MCF 10A (cell line): ENCODE results near the gene DNER. TPM values are rescaled to one million over a fixed set of nuclear protein-coding genes. Genes with fewer than 3 reads are reported as not detected.

Source experiments
- BruUV-seq: library from RNA; stranded (reverse); fragments of 400-500 nt; replicated peaks from 2 replicates; lab custom pipeline; 2021; lab: Mats Ljungman, UMichigan
- CTCF ChIA-PET: fragments of 300-600 bp; sonication (Branson Sonifier 250); formaldehyde crosslinking; extraction: SDS; loops from one replicate; lab custom pipeline; 2021; ENCODE audit warnings: antibody characterized with exemption, inconsistent platforms; lab: Yijun Ruan, JAX
- POLR2A ChIA-PET: fragments of 300-600, 350-650 bp; sonication (Branson Sonifier 250); formaldehyde crosslinking; extraction: SDS; loops from one replicate; lab custom pipeline; 2020; ENCODE audit warnings: antibody characterized with exemption, inconsistent platforms; lab: Yijun Ruan, JAX
- DNase-seq: peaks from one replicate; pipeline ENCODE4 v3.0.0-alpha.2; 2018; ENCODE audit not compliant: unreplicated experiment
- H3K27ac Mint-ChIP-seq: one replicate; pipeline ENCODE4 v1.8.0; 2022; ENCODE audit warnings: mild to moderate bottlenecking, low read depth, mixed read lengths; ENCODE audit not compliant: unreplicated experiment
- H3K27me3 Mint-ChIP-seq: one replicate; pipeline ENCODE4 v1.8.0; 2022; ENCODE audit warnings: mixed read lengths; ENCODE audit not compliant: insufficient read depth, unreplicated experiment
- H3K36me3 Mint-ChIP-seq: one replicate; pipeline ENCODE4 v1.8.0; 2022; ENCODE audit warnings: mild to moderate bottlenecking, moderate library complexity, mixed read lengths; ENCODE audit not compliant: insufficient read depth, unreplicated experiment
- H3K4me1 Mint-ChIP-seq: one replicate; pipeline ENCODE4 v1.8.0; 2022; ENCODE audit warnings: mixed read lengths; ENCODE audit not compliant: insufficient read depth, unreplicated experiment
- H3K4me3 Mint-ChIP-seq: one replicate; pipeline ENCODE4 v1.8.0; 2022; ENCODE audit warnings: mild to moderate bottlenecking, moderate library complexity, mixed read lengths; ENCODE audit not compliant: unreplicated experiment
- H3K9me3 Mint-ChIP-seq: one replicate; pipeline ENCODE4 v1.8.0; 2022; ENCODE audit warnings: mixed read lengths; ENCODE audit not compliant: unreplicated experiment
- CTCF ChIP-seq: fragments of 200-600 bp; IDR thresholded peaks from one replicate; pipeline ENCODE4 v1.8.0; 2022; ENCODE audit warnings: antibody characterized with exemption, mild to moderate bottlenecking; ENCODE audit not compliant: unreplicated experiment
- intact Hi-C: fragments of 100-400 bp; cut with micrococcal nuclease; formaldehyde crosslinking; loops from 2 replicates; pipeline ENCODE4 v1.14.1; 2022
- total RNA-seq: library from RNA; stranded (reverse); gene quantifications from 2 replicates; pipeline ENCODE4 v1.2.3, GENCODE V29; 2022

The DNER gene
- total RNA-seq, 1 experiment from 2014 or later, result 49.2 TPM

- BruUV-seq, result no TSS peak
- no peak overlapping the region for H3K27ac Mint-ChIP-seq
- no peaks in the 10 kb centered on the region for H3K27me3 Mint-ChIP-seq
- no peak for DNase-seq
- H3K36me3 Mint-ChIP-seq, result no peaks in the 10 kb centered on the region
- POLR2A ChIA-PET, result interaction anchor here (1.1 kb wide), 1 partner anchor 476 kb away, joined by 3 read pairs; no protein-coding TSS in a partner anchor
- no peaks in the 10 kb centered on the region for H3K4me1 Mint-ChIP-seq
- no peak for TF ChIP-seq CTCF
- H3K9me3 Mint-ChIP-seq, result no peaks in the 10 kb centered on the region
- intact Hi-C loops, result no loop called here
- no peak overlapping the region for H3K4me3 Mint-ChIP-seq
- CTCF ChIA-PET, result interaction anchor here (0.6 to 0.7 kb wide), 2 partner anchors 19 to 26 kb away, joined by 3 read pairs; no protein-coding TSS in a partner anchor
Observed at GRCh38 chr2:229689307-229689839, 25.0 kb downstream of the DNER start.

GRCh38 chr2:229688141-229688540 lies 26.2 kb downstream of the DNER start:
- ChIA-PET CTCF (no interaction called here), POLR2A (no interaction called here)
- Mint-ChIP-seq H3K4me1 (no peaks in the 10 kb centered on the region), H3K4me3 (no peak overlapping the region), H3K9me3 (no peaks in the 10 kb centered on the region), H3K36me3 (peaks cover 5% of the 10 kb centered on the region), H3K27ac (no peak overlapping the region), H3K27me3 (no peaks in the 10 kb centered on the region)
- BruUV-seq, result no TSS peak
- intact Hi-C loops, result no loop called here
- no peak for TF ChIP-seq CTCF
- no peak for DNase-seq

GRCh38 chr2:229686122-229686919 lies 28.0 kb downstream of the DNER start:
- no peaks in the 10 kb centered on the region for H3K9me3 Mint-ChIP-seq
- no peak overlapping the region for H3K4me3 Mint-ChIP-seq
- H3K36me3 Mint-ChIP-seq, result peaks cover 6% of the 10 kb centered on the region
- no peak for DNase-seq
- H3K27me3 Mint-ChIP-seq, result no peaks in the 10 kb centered on the region
- POLR2A ChIA-PET, result no interaction called here
- TF ChIP-seq CTCF, result no peak
- BruUV-seq, result no TSS peak
- H3K27ac Mint-ChIP-seq, result no peak overlapping the region
- no peaks in the 10 kb centered on the region for H3K4me1 Mint-ChIP-seq
- intact Hi-C loops, result no loop called here
- CTCF ChIA-PET, result no interaction called here

GRCh38 chr2:229684942-229685562 lies 29.3 kb downstream of the DNER start:
- no peaks in the 10 kb centered on the region for H3K9me3 Mint-ChIP-seq

More at GRCh38 chr2:229684942-229685562, 29.3 kb downstream of the DNER start:
- no peak for TF ChIP-seq CTCF
- Mint-ChIP-seq H3K4me3 (no peak overlapping the region), H3K27ac (no peak overlapping the region), H3K36me3 (peaks cover 6% of the 10 kb centered on the region), H3K27me3 (no peaks in the 10 kb centered on the region), H3K4me1 (no peaks in the 10 kb centered on the region)
- intact Hi-C loops, result no loop called here
- BruUV-seq, result no TSS peak
- ChIA-PET POLR2A (no interaction called here), CTCF (no interaction called here)
- no peak for DNase-seq
